HG03520 (cell line): ENCODE data around the gene TRHDE.

Experiments
- ATAC-seq: cut with Tn5 transposase; IDR thresholded peaks from one replicate; pipeline ENCODE4 v1.9.1; 2021; ENCODE audit warnings: mild to moderate bottlenecking, moderate library complexity; ENCODE audit not compliant: unreplicated experiment

Gene TRHDE, protein sequence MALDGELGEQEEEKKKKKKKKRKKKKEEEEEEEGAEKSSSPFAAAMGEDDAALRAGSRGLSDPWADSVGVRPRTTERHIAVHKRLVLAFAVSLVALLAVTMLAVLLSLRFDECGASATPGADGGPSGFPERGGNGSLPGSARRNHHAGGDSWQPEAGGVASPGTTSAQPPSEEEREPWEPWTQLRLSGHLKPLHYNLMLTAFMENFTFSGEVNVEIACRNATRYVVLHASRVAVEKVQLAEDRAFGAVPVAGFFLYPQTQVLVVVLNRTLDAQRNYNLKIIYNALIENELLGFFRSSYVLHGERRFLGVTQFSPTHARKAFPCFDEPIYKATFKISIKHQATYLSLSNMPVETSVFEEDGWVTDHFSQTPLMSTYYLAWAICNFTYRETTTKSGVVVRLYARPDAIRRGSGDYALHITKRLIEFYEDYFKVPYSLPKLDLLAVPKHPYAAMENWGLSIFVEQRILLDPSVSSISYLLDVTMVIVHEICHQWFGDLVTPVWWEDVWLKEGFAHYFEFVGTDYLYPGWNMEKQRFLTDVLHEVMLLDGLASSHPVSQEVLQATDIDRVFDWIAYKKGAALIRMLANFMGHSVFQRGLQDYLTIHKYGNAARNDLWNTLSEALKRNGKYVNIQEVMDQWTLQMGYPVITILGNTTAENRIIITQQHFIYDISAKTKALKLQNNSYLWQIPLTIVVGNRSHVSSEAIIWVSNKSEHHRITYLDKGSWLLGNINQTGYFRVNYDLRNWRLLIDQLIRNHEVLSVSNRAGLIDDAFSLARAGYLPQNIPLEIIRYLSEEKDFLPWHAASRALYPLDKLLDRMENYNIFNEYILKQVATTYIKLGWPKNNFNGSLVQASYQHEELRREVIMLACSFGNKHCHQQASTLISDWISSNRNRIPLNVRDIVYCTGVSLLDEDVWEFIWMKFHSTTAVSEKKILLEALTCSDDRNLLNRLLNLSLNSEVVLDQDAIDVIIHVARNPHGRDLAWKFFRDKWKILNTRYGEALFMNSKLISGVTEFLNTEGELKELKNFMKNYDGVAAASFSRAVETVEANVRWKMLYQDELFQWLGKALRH

DNA sequence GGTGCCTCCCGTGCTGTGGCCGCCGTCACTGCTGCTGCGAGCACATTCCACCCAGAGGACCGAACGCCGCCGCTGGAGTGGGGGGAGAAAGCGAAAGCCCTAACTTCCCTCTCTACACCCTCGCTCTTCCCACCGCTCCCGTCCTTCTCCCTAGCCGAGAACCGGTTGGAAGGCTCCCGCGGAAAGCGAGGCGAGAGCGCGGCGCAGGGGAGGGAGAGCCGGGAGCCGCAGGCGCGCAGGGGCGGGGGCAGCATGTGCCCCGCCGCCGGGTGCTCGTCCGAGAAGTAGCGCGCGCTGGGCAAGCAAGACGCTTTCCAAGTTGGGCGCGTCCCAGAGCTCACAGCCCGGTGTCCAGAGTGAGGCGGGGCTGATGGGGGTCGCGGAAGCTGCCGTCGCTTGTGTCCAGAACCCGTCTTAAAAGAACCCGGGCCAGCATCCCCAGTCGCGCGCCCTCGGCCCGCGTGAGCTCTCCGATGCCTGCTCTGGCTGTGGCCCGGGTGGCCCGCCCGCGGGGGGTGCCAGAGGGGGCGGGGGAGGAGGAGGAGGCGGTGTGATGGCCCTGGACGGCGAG lies at the start of gene TRHDE:
TRHDE (plus strand) TSS at position 280 of the 571 bp plus-strand sequence; CDS start at position 554, 274 bp downstream.
- no peak for ATAC-seq

DNA sequence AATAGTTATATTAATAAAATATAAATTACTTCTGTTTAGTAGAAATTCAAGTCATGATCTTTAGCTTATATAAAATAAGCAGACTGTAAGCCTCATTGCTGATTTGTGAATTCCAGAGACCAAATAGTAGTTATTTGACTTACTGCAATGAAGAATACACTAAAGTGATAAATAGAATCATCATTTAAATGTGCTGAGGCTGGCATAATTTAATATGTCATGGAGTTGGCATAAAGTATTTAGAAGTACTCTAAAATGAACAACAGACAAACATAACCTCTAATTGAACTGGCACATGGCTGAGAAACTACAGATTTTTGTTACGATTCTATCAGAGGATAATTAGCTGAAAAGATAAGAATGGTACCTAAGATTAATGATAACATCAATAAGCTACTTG lies 45.7 kb upstream of the TRHDE start:
- no peak for ATAC-seq

DNA sequence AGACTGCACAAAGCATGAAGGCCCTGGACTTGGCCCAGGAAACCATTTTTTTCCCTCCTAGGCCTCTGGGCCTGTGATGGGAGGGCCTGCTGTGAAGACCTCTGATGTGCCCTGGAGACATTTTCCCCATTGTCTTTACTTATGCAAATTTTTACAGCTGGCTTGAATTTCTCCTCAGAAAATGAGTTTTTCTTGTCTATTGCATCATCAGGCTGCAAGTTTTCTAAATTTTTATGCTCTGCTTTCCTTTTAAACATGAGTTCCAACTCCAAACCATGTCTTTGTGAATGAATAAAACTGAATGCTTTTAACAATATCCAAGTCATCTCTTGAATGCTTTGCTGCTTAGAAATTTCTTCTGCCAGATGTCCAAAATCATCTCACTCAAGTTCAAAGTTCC lies 43.7 kb upstream of the TRHDE start:
- ATAC-seq: no peak

DNA sequence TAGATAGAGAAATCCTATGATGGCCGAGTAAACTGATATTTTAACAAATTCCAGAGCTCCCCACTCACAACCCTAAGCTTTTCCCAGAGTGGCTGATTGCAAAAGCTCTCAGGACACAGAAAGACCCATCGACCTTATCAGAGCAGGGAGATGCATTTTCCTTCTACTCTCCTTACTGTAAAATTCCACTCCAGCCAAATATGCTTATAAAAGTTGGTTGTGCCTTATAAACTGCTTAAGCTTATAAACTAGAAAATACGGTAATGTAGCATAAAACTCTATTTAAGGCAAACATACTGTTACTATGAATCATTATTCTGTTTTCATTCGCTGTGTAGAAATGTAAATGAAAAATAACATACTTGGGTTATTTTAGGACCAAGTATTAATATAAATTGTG lies 41.6 kb upstream of the TRHDE start:
- ATAC-seq: no peak

DNA sequence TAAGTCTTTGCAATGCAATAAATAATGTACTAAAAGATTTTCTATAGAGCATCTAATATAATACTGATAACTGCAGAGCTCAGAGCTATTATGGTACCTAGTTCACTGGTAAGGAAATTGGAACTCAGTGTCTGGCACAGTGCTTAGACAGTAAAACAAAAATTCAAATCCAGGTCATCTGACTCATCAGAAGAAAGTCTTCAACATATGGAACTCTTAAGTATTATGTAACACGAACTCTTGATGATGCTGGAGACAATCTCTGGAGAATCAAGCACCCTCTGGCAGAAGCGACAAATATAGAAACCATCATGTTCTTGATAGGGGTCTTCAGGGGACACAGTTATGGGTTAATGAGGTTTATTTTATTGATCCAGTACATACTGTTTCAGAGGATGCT lies 37.3 kb upstream of the TRHDE start:
- no peak for ATAC-seq

DNA sequence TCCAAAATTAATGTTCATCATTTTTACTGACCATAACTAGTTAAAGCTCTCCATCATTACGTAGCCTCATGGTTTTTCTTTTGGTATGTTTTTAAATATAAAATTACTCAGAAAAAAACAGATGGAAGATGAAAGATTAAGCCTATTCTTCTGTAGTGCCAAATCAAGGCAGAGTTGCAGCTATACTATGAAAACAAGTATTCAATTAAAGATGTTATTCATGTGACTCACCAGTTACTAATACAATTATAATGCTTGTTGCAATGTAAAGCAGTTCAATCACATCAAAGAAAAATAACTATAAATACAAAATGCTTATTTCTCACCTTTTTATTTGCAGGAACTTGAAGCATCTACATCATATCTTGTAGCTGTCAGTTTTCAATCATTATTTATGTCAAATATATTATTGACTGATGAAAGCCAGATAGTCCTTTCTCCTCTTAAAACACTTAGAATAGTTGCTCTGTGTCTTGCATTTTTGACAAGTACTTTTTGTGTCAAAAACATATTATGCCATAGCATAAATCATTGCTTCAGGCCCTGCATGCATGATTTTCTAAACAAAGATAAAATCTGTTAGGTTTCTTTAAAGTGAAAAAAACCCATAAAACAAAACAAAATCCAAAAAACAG lies 36.0 kb upstream of the TRHDE start:
- no peak for ATAC-seq

DNA sequence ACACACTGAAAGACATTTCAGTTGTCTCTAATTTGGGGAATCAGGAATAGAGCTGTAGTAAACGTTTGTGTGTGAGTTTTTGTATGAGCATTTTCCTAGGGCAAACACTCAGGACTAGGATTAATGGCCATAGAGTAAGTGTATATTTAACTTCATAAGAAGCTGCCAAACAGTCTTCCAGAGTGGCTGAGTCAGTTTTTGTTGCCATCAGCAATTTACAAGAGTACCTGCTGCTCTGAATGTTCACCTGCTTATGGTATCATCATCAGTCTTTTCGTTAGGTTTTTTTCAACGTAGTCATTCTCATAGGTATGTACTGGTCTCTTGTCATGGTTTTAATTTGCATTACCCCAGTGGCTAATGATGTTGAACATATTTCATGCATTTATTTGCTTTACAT lies 30.6 kb upstream of the TRHDE start:
- no peak for ATAC-seq

DNA sequence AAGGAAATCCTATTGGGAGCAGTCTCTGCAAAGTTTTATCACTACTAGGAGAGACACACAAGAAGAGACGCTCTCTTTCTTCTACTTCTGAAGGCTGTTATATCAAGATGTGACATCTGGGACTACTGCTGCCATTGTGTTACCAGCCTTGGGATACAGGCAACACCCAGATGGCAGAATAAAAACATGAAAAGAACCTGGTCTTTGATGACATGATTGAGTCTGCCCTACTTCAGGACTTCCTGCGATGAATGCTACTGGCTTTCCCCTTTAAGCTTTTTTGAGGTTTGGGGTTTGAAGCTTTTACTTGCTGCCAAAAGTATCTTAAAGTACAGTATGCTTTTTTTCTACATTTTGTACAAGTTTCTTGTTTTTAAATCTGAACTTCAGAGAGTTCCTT lies 29.2 kb upstream of the TRHDE start:
- ATAC-seq: no peak

DNA sequence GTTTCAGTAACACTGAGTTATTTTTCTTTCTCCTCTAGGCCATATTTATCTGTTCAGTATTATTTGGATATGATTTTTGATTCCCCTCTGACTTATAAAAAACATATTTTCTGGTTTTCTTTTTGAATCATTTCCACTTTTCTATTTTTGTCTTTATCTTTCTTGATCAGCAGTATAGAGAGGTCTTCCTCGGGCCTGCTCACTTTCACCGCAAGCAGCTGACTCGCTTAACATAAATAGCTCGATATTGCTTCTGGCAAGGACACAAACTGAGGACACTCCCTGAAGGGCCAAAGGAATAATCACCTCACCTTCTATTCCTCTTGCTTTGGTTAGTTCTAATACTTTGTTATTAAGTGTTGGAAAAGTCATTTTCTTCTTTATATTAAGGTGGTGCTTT lies 25.8 kb upstream of the TRHDE start:
- no peak for ATAC-seq

DNA sequence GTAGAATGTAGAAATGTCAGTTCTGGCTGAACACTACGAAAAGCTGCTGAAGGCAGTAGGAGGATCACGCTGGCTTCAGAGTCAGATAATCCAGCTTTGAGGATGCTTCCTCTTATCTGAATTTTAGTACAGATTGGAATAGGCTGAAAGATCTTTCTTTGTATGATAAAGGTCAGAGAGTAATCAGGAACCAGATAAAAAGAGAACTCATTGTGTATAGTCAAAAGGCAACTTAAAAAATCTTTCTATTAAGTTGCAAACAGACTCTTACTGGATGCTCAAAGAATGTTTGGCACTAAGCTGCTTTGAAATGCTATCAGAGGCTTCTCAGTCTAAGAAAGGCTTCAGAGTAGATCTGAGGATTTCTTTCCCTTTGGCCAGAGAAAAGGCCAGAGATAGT lies 21.8 kb upstream of the TRHDE start:
- no peak for ATAC-seq

DNA sequence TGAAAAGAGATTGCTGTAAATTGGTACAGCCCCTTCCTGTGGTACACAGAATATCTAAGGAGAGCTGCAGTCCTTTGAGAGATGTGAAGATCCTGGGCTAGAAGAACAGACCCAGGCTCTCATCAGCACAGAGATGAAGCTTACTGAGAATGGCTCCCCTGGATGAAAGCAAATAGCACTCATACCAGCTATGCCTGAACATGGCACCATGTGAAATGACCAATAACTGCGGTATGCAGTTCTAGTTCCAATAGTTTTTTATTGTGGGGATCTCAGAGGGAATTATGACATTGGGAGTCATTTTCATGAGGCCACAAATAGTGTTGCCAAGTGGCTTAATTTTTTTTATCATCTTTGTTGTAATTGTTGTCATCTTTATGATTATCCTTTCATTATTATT lies 15.4 kb upstream of the TRHDE start:
- ATAC-seq: no peak

DNA sequence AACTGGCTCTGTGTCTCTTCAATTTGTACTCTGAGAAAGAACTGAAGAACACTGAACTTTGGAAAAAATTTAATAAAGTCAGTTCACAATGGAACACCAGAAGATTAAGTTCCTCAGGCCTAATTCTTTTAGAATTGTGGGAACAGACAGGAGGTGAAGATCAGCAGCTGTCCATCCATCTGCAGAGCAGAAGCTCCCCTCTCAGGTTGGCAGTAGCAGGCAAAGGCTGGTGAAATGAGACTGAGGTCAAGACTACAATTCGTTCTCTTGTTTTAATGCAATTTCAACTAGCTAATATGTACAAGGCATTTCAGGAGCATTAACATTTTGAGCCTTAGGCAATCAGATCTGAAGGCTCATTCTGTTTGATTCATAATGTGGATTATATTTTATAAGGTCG lies 10.3 kb upstream of the TRHDE start:
- no peak for ATAC-seq

DNA sequence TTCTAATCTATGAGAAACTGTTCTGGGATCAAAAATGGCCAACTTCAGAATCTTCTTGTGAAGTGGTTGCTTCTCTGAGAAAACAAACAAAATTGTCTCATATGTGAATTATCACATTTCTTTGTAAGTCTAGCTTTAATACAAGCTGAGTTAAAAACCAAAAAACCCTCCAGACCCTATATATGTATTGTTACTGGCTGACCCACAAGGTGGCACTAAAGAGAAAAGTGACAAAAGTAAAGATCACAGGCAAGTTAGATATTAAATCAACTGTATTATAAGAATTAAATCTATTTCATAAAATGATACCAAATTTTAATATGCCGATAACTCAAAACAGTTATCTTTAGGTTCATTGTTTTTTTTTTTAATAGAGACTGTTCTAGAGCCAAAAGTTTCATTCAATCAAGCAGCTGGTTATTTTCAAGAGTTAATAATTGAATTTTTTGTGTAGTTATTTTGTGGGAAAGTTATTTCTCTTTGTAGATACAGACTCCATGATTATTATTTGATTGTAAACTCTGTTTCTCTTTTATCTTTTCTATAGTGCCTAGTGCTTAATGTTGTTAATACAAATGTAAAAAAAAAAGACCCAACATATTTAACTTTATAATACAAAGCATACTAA lies 7.5 kb upstream of the TRHDE start:
- no peak for ATAC-seq

DNA sequence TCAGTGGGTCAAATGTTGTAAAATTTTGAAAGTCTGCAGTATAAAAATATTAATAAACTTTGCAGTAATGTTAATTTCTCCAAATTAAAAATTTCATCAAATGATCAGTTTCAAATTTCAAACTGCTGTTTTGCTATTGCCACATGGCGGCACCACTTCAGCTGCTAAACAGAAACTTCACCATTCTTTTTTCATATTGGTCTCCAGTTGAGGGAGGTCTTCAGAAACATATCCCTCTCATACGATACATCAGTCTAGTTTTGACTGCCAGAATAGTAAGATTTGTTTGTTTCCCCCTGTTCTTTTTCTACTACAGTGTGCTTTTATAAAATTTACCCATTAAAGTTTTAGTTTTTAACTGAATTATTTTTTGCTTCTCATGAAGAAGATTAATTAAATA lies 4.2 kb upstream of the TRHDE start:
- ATAC-seq: no peak

DNA sequence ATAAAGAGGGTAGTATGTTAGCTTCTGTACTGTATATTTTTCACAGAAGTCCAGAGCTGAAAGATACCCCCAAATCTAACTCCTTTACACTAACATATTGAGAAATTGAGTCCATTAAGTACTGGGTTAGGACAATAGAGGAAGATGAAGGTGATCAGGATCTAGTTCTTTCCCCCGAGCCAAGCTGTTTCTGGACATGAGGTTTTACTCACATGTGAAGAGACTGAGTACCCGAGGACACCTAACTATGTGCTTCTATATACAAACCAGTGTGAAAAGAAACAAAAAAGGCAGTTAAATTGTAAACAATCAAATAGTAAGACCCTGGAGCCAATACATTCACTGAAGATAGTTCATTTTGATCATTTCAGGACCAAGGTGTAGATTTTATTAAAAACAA lies 3.8 kb upstream of the TRHDE start:
- no peak for ATAC-seq

DNA sequence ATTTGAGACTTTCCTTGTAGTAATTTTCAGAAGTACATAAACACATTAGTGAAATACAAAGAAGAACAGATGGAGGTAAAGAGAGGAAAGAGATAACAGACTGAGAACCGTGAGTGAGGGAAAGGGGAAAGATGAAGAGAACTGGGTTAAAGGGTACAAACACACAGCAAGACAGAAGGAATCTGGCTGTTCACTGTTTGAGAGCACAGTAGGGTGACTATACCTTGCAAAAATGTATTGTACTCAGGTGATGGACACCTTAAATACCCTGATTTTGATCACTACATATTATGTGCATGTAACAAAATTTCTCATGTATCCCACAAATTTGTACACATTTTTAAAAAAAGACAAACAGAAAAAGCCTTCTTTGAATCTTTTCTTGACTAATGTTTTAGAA lies 2.7 kb upstream of the TRHDE start:
- ATAC-seq: no peak

DNA sequence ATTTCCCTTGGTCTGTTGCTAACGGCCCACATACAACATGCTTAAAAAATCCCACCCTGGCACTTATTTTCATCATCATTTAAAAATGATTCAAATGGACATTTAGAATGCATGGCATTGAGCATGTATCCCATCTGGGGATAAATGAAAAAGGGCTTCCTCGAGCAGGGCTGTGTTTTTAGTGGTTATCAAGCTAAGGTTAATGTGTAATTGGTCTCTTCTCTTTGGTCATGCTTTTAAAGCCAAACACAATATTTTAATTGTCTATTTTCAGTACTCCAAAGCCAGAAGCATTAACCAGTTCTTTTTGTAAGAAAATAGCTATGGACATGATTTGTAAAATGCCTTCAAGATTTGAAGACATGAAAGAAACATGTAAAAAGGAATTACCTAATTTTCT lies 1.9 kb upstream of the TRHDE start:
- no peak for ATAC-seq

DNA sequence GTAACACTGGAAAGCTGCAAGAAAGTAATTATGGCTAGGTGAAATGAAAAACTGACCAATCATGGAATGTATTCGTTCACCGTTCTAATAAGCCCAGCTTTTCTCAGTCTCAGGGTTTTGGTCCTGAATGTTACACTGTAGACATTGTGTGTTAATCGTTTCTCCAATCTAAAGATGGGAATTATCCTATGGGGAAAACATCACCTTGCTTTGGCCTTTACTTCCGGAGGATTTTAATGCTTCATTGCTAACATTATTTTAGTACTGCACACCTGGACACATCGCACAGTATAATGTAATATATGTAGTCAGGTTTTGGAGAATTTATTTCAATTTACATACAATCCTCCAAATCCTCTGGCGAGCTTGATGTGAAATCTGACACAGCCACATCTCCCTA lies 1.2 kb upstream of the TRHDE start:
- no peak for ATAC-seq

DNA sequence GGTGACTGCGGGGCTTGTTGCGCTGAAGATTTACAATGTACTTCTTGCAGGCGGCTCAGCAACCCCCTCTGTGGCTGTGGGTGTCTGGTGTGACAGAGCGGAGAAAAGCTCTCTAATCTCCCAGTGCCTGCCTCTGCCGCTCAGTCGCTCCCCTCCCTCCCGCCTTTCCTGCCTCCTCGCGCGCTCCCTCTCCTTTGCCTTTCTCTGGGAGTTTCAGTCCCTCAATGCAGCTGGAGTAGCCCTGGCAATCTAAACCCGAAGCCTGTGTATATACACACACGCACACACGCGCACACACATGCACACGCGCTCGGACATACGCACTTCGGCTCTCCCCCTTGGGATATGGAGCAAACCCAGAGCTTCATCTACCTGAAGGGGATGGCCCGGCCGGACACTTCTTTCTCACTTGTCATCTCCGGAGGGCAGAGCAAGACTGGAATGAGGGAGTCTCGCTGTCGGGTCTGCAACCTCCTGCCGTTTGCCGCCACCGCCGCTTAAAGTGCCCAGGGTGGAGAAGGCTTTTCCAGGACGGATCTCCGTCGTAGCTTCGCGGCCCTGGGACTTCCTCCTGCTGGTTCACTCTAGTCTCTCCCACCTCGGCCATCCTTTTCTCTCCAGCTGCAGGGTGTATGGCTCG lies 599 bp upstream of the TRHDE start:
- ATAC-seq: no peak
